ENCODE measurements around the gene TUBGCP2. TPM values are rescaled to one million over a fixed set of nuclear protein-coding genes. Genes with fewer than 3 reads are reported as not detected.

Gene TUBGCP2
- total and polyA plus RNA-seq, 9 of the 15 experiments (the other 6 are each of a cell fraction or from before 2014, with no cell fraction given): 4.3 to 56.6 (median 28.4) TPM

- Histone ChIP-seq H3K4me3 (no peak overlapping the region), H3K4me2 (ENCODE audit: insufficient read depth, low read length) (no peak overlapping the region), H3K79me2 (ENCODE audit: control insufficient read depth, insufficient read depth, low read length) (no peaks in the 10 kb centered on the region), H3K27me3 (ENCODE audit: control insufficient read depth in 2 of 2, insufficient read depth in 2 of 2, low read length in 2 of 2) (no peaks in the 10 kb centered on the region), H3K36me3 (ENCODE audit: control insufficient read depth, insufficient read depth, low read length) (no peaks in the 10 kb centered on the region), H3K4me1 (replicated peaks in 1 of 2; ENCODE audit: control insufficient read depth in 2 of 2, insufficient read depth in 2 of 2, low read length in 2 of 2) (peaks cover 19 to 78% of the 10 kb centered on the region in 2 experiments), H4K20me1 (replicated peaks; ENCODE audit: control insufficient read depth, insufficient read depth, low read length) (no peaks in the 10 kb centered on the region), H3K9me1 (ENCODE audit: control insufficient read depth, insufficient read depth, low read length) (no peaks in the 10 kb centered on the region), H2AFZ (ENCODE audit: low read depth, low read length) (no peak overlapping the region), H3K9me3 (replicated peaks; ENCODE audit: control insufficient read depth, insufficient read depth, low read depth, low read length) (no peaks in the 10 kb centered on the region), H3K27ac (ENCODE audit: extremely low read depth, low read depth, low read length) (no peak overlapping the region), H3K9ac (ENCODE audit: insufficient read depth in 1 of 2, low read depth in 2 of 2, low read length in 2 of 2) (peak overlapping the region in 1 of 2 experiments; percentile 58; a peak in 1 of 4 replicates)
- TF ChIP-seq, protein P1, sequence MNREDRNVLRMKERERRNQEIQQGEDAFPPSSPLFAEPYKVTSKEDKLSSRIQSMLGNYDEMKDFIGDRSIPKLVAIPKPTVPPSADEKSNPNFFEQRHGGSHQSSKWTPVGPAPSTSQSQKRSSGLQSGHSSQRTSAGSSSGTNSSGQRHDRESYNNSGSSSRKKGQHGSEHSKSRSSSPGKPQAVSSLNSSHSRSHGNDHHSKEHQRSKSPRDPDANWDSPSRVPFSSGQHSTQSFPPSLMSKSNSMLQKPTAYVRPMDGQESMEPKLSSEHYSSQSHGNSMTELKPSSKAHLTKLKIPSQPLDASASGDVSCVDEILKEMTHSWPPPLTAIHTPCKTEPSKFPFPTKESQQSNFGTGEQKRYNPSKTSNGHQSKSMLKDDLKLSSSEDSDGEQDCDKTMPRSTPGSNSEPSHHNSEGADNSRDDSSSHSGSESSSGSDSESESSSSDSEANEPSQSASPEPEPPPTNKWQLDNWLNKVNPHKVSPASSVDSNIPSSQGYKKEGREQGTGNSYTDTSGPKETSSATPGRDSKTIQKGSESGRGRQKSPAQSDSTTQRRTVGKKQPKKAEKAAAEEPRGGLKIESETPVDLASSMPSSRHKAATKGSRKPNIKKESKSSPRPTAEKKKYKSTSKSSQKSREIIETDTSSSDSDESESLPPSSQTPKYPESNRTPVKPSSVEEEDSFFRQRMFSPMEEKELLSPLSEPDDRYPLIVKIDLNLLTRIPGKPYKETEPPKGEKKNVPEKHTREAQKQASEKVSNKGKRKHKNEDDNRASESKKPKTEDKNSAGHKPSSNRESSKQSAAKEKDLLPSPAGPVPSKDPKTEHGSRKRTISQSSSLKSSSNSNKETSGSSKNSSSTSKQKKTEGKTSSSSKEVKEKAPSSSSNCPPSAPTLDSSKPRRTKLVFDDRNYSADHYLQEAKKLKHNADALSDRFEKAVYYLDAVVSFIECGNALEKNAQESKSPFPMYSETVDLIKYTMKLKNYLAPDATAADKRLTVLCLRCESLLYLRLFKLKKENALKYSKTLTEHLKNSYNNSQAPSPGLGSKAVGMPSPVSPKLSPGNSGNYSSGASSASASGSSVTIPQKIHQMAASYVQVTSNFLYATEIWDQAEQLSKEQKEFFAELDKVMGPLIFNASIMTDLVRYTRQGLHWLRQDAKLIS (CRISPR knock-in tag; IDR thresholded peaks at IDR 0.05): no peak
- TF ChIP-seq, protein P2, sequence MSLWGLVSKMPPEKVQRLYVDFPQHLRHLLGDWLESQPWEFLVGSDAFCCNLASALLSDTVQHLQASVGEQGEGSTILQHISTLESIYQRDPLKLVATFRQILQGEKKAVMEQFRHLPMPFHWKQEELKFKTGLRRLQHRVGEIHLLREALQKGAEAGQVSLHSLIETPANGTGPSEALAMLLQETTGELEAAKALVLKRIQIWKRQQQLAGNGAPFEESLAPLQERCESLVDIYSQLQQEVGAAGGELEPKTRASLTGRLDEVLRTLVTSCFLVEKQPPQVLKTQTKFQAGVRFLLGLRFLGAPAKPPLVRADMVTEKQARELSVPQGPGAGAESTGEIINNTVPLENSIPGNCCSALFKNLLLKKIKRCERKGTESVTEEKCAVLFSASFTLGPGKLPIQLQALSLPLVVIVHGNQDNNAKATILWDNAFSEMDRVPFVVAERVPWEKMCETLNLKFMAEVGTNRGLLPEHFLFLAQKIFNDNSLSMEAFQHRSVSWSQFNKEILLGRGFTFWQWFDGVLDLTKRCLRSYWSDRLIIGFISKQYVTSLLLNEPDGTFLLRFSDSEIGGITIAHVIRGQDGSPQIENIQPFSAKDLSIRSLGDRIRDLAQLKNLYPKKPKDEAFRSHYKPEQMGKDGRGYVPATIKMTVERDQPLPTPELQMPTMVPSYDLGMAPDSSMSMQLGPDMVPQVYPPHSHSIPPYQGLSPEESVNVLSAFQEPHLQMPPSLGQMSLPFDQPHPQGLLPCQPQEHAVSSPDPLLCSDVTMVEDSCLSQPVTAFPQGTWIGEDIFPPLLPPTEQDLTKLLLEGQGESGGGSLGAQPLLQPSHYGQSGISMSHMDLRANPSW (CRISPR knock-in tag; IDR thresholded peaks at IDR 0.05): no peak
- TF ChIP-seq, protein P3, sequence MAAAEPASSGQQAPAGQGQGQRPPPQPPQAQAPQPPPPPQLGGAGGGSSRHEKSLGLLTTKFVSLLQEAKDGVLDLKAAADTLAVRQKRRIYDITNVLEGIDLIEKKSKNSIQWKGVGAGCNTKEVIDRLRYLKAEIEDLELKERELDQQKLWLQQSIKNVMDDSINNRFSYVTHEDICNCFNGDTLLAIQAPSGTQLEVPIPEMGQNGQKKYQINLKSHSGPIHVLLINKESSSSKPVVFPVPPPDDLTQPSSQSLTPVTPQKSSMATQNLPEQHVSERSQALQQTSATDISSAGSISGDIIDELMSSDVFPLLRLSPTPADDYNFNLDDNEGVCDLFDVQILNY (CRISPR knock-in tag; IDR thresholded peaks at IDR 0.05): no peak
- no peak for TF ChIP-seq FOSL1 (tag; conservative IDR thresholded peaks at IDR 0.05)
- BruUV-seq (replicated peaks): no TSS peak
- DNase-seq (ENCODE audit: extremely low read depth in 1 of 4, low spot score in 3 of 4): no peak
- no peak for ATAC-seq
- intact Hi-C loops (cut with micrococcal nuclease): no loop called here
- in situ Hi-C loops (cut with MboI): no loop called here
- 58% methylated on average over 11 of the region's 25 CpGs for WGBS (ENCODE audit: insufficient coverage, low coverage, missing lambda C conversion rate)
- no peak for FAIRE-seq
- ChIA-PET CTCF (ENCODE audit: low intra/inter-chr PET ratio) (no interaction called here), POLR2A (interaction anchor here (0.5 to 0.6 kb wide), 2 partner anchors 29 to 79 kb away, joined by 3 read pairs; no protein-coding TSS in a partner anchor)
These were observed 67.0 kb downstream of the TUBGCP2 start for GRCh38 chr10:133241501-133242205.
